HEK293 (cell line): ENCODE measurements around the gene PPIA.
A peak's percentile ranks its signal among the peaks of the same experiment; 100 is the strongest.

ENCODE experiments used
- FEZF1 ChIP-seq: fragments of 450-650 bp; formaldehyde crosslinking; IDR thresholded peaks from 2 replicates; pipeline ENCODE4 v1.5.1; 2016; ENCODE audit warnings: missing biosample characterization, missing genetic modification characterization
- GLI2 ChIP-seq: fragments of 450-650 bp; formaldehyde crosslinking; IDR thresholded peaks from 2 replicates; pipeline ENCODE4; 2017; ENCODE audit warnings: missing biosample characterization, missing genetic modification characterization, low read depth, borderline replicate concordance
- HOXC10 ChIP-seq: sonication (generic); formaldehyde crosslinking; IDR thresholded peaks from 2 replicates; pipeline ENCODE4 v1.8.1; 2023; ENCODE audit warnings: mild to moderate bottlenecking, missing genetic modification reagents
- PRDM4 ChIP-seq: fragments of 450-650 bp; formaldehyde crosslinking; IDR thresholded peaks from 2 replicates; pipeline ENCODE4 v1.5.1; 2017; ENCODE audit warnings: missing biosample characterization, missing genetic modification characterization
- RBAK ChIP-seq: fragments of 450-650 bp; formaldehyde crosslinking; IDR thresholded peaks from 2 replicates; pipeline ENCODE4 v1.5.1; 2016; ENCODE audit warnings: missing biosample characterization, missing genetic modification characterization
- SETDB1 ChIP-seq: IDR thresholded peaks from one replicate; pipeline ENCODE4 v1.6.1; 2017; ENCODE audit warnings: mild to moderate bottlenecking, low read length, moderate library complexity, mixed read lengths; ENCODE audit not compliant: insufficient read length
- ZBTB1 ChIP-seq: fragments of 450-650 bp; formaldehyde crosslinking; IDR thresholded peaks from 2 replicates; pipeline ENCODE4 v1.5.1; 2016; ENCODE audit warnings: missing biosample characterization, missing genetic modification characterization
- ZBTB7A ChIP-seq: fragments of 450-650 bp; formaldehyde crosslinking; IDR thresholded peaks from 2 replicates; pipeline ENCODE4 v1.5.1; 2016; ENCODE audit warnings: low read depth, missing biosample characterization, missing genetic modification characterization
- ZFHX2 ChIP-seq: fragments of 450-650 bp; formaldehyde crosslinking; conservative IDR thresholded peaks from 2 replicates; pipeline ENCODE4 v1.5.1; 2016; ENCODE audit warnings: missing biosample characterization, missing genetic modification characterization
- ZFP37 ChIP-seq: fragments of 450-650 bp; formaldehyde crosslinking; IDR thresholded peaks from 2 replicates; pipeline ENCODE4 v1.5.1; 2016; ENCODE audit warnings: missing biosample characterization, missing genetic modification characterization
- ZNF202 ChIP-seq: fragments of 450-650 bp; formaldehyde crosslinking; IDR thresholded peaks from 2 replicates; pipeline ENCODE4 v1.5.1; 2016; ENCODE audit warnings: missing biosample characterization, missing genetic modification characterization, borderline replicate concordance
- ZNF223 ChIP-seq: fragments of 450-650 bp; formaldehyde crosslinking; IDR thresholded peaks from 2 replicates; pipeline ENCODE4 v1.5.1; 2016; ENCODE audit warnings: missing biosample characterization, missing genetic modification characterization
- ZNF274 ChIP-seq, 2 experiments: fragments of 200-500 bp in 1 of 2; fragments of 450-650 bp in 1 of 2; sonication (Bioruptor generic) in 1 of 2; formaldehyde crosslinking in 1 of 2; IDR thresholded peaks; 2 replicates each; pipeline versions ENCODE4 v1.5.1 to v1.6.1; 2014 to 2016; ENCODE audit warnings: borderline replicate concordance in 1 of 2, inconsistent platforms in 1 of 2, low read length in 1 of 2, missing biosample characterization in 1 of 2, missing genetic modification characterization in 1 of 2
- ZNF324 ChIP-seq: fragments of 450-650 bp; formaldehyde crosslinking; IDR thresholded peaks from 2 replicates; pipeline ENCODE4 v1.5.1; 2016; ENCODE audit warnings: missing biosample characterization, missing genetic modification characterization
- ZNF394 ChIP-seq: fragments of 450-650 bp; formaldehyde crosslinking; IDR thresholded peaks from 2 replicates; pipeline ENCODE4 v1.5.1; 2016; ENCODE audit warnings: missing biosample characterization, missing genetic modification characterization, mild to moderate bottlenecking, moderate library complexity, borderline replicate concordance
- ZNF48 ChIP-seq: fragments of 450-650 bp; formaldehyde crosslinking; IDR thresholded peaks from 2 replicates; pipeline ENCODE4 v1.5.1; 2016; ENCODE audit warnings: missing biosample characterization, missing genetic modification characterization
- ZNF558 ChIP-seq: fragments of 450-650 bp; formaldehyde crosslinking; IDR thresholded peaks from 2 replicates; pipeline ENCODE4 v1.5.1; 2016; ENCODE audit warnings: missing biosample characterization, missing genetic modification characterization
- ZNF600 ChIP-seq: fragments of 450-650 bp; formaldehyde crosslinking; IDR thresholded peaks from 2 replicates; pipeline ENCODE4 v1.5.1; 2016; ENCODE audit warnings: missing biosample characterization, missing genetic modification characterization
- ZSCAN30 ChIP-seq: fragments of 450-650 bp; IDR thresholded peaks from 2 replicates; pipeline ENCODE4 v1.5.1; 2018; ENCODE audit warnings: missing biosample characterization, mild to moderate bottlenecking, missing genetic modification characterization, moderate library complexity
- TF ChIP-seq, protein P1 (sequence below): fragments of 450-650 bp; formaldehyde crosslinking; IDR thresholded peaks from 2 replicates; pipeline ENCODE4 v1.5.1; 2016; ENCODE audit warnings: missing biosample characterization, missing genetic modification characterization, borderline replicate concordance
- TF ChIP-seq, protein P2 (sequence below): fragments of 450-650 bp; formaldehyde crosslinking; IDR thresholded peaks from 2 replicates; pipeline ENCODE4 v1.5.1; 2016; ENCODE audit warnings: missing biosample characterization, missing genetic modification characterization
- TF ChIP-seq, protein P3 (sequence below): fragments of 450-650 bp; formaldehyde crosslinking; IDR thresholded peaks from 2 replicates; pipeline ENCODE4 v1.5.1; 2016; ENCODE audit warnings: missing biosample characterization, missing genetic modification characterization
- TF ChIP-seq, protein P4 (sequence below): fragments of 450-650 bp; IDR thresholded peaks from 2 replicates; pipeline ENCODE4 v1.5.1; 2018; ENCODE audit warnings: missing biosample characterization, missing genetic modification characterization

Gene PPIA

GRCh38 chr7:44847920-44848634 is 51.6 kb downstream of the PPIA start, which contains the start of gene H2AZ2 (continued):
- TF ChIP-seq, protein P1, sequence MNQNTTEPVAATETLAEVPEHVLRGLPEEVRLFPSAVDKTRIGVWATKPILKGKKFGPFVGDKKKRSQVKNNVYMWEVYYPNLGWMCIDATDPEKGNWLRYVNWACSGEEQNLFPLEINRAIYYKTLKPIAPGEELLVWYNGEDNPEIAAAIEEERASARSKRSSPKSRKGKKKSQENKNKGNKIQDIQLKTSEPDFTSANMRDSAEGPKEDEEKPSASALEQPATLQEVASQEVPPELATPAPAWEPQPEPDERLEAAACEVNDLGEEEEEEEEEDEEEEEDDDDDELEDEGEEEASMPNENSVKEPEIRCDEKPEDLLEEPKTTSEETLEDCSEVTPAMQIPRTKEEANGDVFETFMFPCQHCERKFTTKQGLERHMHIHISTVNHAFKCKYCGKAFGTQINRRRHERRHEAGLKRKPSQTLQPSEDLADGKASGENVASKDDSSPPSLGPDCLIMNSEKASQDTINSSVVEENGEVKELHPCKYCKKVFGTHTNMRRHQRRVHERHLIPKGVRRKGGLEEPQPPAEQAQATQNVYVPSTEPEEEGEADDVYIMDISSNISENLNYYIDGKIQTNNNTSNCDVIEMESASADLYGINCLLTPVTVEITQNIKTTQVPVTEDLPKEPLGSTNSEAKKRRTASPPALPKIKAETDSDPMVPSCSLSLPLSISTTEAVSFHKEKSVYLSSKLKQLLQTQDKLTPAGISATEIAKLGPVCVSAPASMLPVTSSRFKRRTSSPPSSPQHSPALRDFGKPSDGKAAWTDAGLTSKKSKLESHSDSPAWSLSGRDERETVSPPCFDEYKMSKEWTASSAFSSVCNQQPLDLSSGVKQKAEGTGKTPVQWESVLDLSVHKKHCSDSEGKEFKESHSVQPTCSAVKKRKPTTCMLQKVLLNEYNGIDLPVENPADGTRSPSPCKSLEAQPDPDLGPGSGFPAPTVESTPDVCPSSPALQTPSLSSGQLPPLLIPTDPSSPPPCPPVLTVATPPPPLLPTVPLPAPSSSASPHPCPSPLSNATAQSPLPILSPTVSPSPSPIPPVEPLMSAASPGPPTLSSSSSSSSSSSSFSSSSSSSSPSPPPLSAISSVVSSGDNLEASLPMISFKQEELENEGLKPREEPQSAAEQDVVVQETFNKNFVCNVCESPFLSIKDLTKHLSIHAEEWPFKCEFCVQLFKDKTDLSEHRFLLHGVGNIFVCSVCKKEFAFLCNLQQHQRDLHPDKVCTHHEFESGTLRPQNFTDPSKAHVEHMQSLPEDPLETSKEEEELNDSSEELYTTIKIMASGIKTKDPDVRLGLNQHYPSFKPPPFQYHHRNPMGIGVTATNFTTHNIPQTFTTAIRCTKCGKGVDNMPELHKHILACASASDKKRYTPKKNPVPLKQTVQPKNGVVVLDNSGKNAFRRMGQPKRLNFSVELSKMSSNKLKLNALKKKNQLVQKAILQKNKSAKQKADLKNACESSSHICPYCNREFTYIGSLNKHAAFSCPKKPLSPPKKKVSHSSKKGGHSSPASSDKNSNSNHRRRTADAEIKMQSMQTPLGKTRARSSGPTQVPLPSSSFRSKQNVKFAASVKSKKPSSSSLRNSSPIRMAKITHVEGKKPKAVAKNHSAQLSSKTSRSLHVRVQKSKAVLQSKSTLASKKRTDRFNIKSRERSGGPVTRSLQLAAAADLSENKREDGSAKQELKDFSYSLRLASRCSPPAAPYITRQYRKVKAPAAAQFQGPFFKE (tag by site-specific recombination): no peak
- TF ChIP-seq ZNF394 (no peak), ZNF48 (tag by site-specific recombination) (no peak), ZFHX2 (tag by site-specific recombination) (no peak; the same call in 1 of the 2 replicates), PRDM4 (tag by site-specific recombination) (peak; percentile 9; the same call in 1 of the 2 replicates), ZNF223 (tag by site-specific recombination) (no peak), GLI2 (tag by site-specific recombination) (no peak), ZNF558 (tag by site-specific recombination) (0 out of 2 replicates have a peak, but pooled peaks have one; percentile 48), ZBTB1 (tag by site-specific recombination) (no peak), ZFP37 (tag by site-specific recombination) (no peak), ZNF324 (tag by site-specific recombination) (peak; percentile 70; the same call in 1 of the 2 replicates), RBAK (tag by site-specific recombination) (no peak), FEZF1 (tag by site-specific recombination) (peak; percentile 28; the same call in 1 of the 2 replicates), ZBTB7A (tag by site-specific recombination) (peak; percentile 87; the same call in 1 of the 2 replicates), ZNF274 (IDR thresholded peaks at IDR 0.05; ENCODE audit: low read length) (no peak), ZNF274 (tag by site-specific recombination; IDR thresholded peaks at IDR 0.05; ENCODE audit: borderline replicate concordance) (no peak), SETDB1 (no peak), HOXC10 (CRISPR knock-in tag) (no peak), ZNF600 (tag by site-specific recombination) (no peak), ZSCAN30 (tag by site-specific recombination) (peak; percentile 14), ZNF202 (tag by site-specific recombination) (no peak)
- TF ChIP-seq, protein P2, sequence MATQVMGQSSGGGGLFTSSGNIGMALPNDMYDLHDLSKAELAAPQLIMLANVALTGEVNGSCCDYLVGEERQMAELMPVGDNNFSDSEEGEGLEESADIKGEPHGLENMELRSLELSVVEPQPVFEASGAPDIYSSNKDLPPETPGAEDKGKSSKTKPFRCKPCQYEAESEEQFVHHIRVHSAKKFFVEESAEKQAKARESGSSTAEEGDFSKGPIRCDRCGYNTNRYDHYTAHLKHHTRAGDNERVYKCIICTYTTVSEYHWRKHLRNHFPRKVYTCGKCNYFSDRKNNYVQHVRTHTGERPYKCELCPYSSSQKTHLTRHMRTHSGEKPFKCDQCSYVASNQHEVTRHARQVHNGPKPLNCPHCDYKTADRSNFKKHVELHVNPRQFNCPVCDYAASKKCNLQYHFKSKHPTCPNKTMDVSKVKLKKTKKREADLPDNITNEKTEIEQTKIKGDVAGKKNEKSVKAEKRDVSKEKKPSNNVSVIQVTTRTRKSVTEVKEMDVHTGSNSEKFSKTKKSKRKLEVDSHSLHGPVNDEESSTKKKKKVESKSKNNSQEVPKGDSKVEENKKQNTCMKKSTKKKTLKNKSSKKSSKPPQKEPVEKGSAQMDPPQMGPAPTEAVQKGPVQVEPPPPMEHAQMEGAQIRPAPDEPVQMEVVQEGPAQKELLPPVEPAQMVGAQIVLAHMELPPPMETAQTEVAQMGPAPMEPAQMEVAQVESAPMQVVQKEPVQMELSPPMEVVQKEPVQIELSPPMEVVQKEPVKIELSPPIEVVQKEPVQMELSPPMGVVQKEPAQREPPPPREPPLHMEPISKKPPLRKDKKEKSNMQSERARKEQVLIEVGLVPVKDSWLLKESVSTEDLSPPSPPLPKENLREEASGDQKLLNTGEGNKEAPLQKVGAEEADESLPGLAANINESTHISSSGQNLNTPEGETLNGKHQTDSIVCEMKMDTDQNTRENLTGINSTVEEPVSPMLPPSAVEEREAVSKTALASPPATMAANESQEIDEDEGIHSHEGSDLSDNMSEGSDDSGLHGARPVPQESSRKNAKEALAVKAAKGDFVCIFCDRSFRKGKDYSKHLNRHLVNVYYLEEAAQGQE (tag by site-specific recombination): no peak
- TF ChIP-seq, protein P3, sequence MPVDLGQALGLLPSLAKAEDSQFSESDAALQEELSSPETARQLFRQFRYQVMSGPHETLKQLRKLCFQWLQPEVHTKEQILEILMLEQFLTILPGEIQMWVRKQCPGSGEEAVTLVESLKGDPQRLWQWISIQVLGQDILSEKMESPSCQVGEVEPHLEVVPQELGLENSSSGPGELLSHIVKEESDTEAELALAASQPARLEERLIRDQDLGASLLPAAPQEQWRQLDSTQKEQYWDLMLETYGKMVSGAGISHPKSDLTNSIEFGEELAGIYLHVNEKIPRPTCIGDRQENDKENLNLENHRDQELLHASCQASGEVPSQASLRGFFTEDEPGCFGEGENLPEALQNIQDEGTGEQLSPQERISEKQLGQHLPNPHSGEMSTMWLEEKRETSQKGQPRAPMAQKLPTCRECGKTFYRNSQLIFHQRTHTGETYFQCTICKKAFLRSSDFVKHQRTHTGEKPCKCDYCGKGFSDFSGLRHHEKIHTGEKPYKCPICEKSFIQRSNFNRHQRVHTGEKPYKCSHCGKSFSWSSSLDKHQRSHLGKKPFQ (tag by site-specific recombination): peak; percentile 46; the same call in 1 of the 2 replicates
- TF ChIP-seq, protein P4, sequence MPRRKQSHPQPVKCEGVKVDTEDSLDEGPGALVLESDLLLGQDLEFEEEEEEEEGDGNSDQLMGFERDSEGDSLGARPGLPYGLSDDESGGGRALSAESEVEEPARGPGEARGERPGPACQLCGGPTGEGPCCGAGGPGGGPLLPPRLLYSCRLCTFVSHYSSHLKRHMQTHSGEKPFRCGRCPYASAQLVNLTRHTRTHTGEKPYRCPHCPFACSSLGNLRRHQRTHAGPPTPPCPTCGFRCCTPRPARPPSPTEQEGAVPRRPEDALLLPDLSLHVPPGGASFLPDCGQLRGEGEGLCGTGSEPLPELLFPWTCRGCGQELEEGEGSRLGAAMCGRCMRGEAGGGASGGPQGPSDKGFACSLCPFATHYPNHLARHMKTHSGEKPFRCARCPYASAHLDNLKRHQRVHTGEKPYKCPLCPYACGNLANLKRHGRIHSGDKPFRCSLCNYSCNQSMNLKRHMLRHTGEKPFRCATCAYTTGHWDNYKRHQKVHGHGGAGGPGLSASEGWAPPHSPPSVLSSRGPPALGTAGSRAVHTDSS (tag by site-specific recombination): no peak
